Measurements from ENCODE around the gene OTOA.
A peak's percentile ranks its signal among the peaks of the same experiment; 100 is the strongest.
"Not testable (repeated sequence)": the region's sequence is repeated elsewhere in the genome, so short reads cannot be mapped to it uniquely, and the experiment has no call there.

The OTOA gene

GRCh38 chr16:21674456-21674855 lies 10.7 kb downstream of the OTOA start:
- DNase-seq (ENCODE audit: low read depth, low spot score): not testable (repeated sequence)

- DNase-seq (ENCODE audit: low read depth, low spot score): not testable (repeated sequence)
Observed at GRCh38 chr16:21680714-21681113, 16.9 kb downstream of the OTOA start.

GRCh38 chr16:21683184-21683583 lies 19.4 kb downstream of the OTOA start:
- no peak for DNase-seq (ENCODE audit: low read depth, low spot score)

- no peak for DNase-seq (ENCODE audit: low read depth, low spot score)
Observed at GRCh38 chr16:21684199-21684598, 20.4 kb downstream of the OTOA start.

- no peak for DNase-seq (ENCODE audit: low read depth, low spot score)
Observed at GRCh38 chr16:21685034-21685455, 21.3 kb downstream of the OTOA start.

- no peak for DNase-seq (ENCODE audit: low read depth, low spot score)
Observed at GRCh38 chr16:21689107-21689506, 25.3 kb downstream of the OTOA start.

- not testable (repeated sequence) for DNase-seq (ENCODE audit: low read depth, low spot score)
Observed at GRCh38 chr16:21690967-21691366, 27.2 kb downstream of the OTOA start.

GRCh38 chr16:21694609-21695008 lies 30.8 kb downstream of the OTOA start:
- DNase-seq (ENCODE audit: low read depth, low spot score): no peak

GRCh38 chr16:21697032-21697431 lies 33.3 kb downstream of the OTOA start:
- DNase-seq (ENCODE audit: low read depth, low spot score): no peak

- DNase-seq (ENCODE audit: low read depth, low spot score): no peak
Observed at GRCh38 chr16:21698169-21699032, 34.6 kb downstream of the OTOA start.

- no peak for DNase-seq (ENCODE audit: low read depth, low spot score)
Observed at GRCh38 chr16:21701271-21701670, 37.5 kb downstream of the OTOA start.

GRCh38 chr16:21702276-21702675 lies 38.5 kb downstream of the OTOA start:
- no peak for DNase-seq (ENCODE audit: low read depth, low spot score)

GRCh38 chr16:21703156-21703555 lies 39.4 kb downstream of the OTOA start:
- no peak for DNase-seq (ENCODE audit: low read depth, low spot score)

GRCh38 chr16:21703589-21704174 lies 39.9 kb downstream of the OTOA start:
- no peak for DNase-seq (ENCODE audit: low read depth, low spot score)

- no peak for DNase-seq (ENCODE audit: low read depth, low spot score)
Observed at GRCh38 chr16:21704266-21704665, 40.5 kb downstream of the OTOA start.

- no peak for DNase-seq (ENCODE audit: low read depth, low spot score)
Observed at GRCh38 chr16:21704733-21705132, 41.0 kb downstream of the OTOA start.

GRCh38 chr16:21708533-21709115 lies 44.9 kb downstream of the OTOA start:
- DNase-seq (ENCODE audit: low read depth, low spot score): peak; percentile 47

GRCh38 chr16:21710938-21711337 lies 47.2 kb downstream of the OTOA start:
- DNase-seq (ENCODE audit: low read depth, low spot score): no peak

GRCh38 chr16:21713549-21714368 lies 50.0 kb downstream of the OTOA start:
- DNase-seq (ENCODE audit: low read depth, low spot score): no peak

GRCh38 chr16:21714369-21714618 lies 50.5 kb downstream of the OTOA start:
- DNase-seq (ENCODE audit: low read depth, low spot score): not testable (repeated sequence)

GRCh38 chr16:21717608-21718007 lies 53.8 kb downstream of the OTOA start:
- DNase-seq (ENCODE audit: low read depth, low spot score): no peak

- no peak for DNase-seq (ENCODE audit: low read depth, low spot score)
Observed at GRCh38 chr16:21719283-21719682, 55.5 kb downstream of the OTOA start.

All from iPS DF 19.7 (cell line).